H9 (cell line): Measurements from ENCODE around the gene KIAA1143. TPM values are rescaled to one million over a fixed set of nuclear protein-coding genes. Genes with fewer than 3 reads are reported as not detected.

Experiments used
- DNase-seq: peaks from one replicate; pipeline ENCODE4 v3.0.0-alpha.2; 2017
- H2AFZ ChIP-seq: one replicate; pipeline ENCODE4 v1.6.1; 2013; ENCODE audit warnings: mild to moderate bottlenecking, low read length, control low read depth, moderate library complexity
- H2AK5ac ChIP-seq: 2 replicates; pipeline ENCODE4 v1.6.1; 2013; ENCODE audit warnings: low read length, control low read depth, mixed read lengths; ENCODE audit not compliant: insufficient read length
- H2BK120ac ChIP-seq: one replicate; pipeline ENCODE4 v1.6.1; 2013; ENCODE audit warnings: low read depth, mild to moderate bottlenecking, low read length, control low read depth, inconsistent platforms; ENCODE audit not compliant: poor library complexity, severe bottlenecking
- H2BK12ac ChIP-seq: 2 replicates; pipeline ENCODE4 v1.6.1; 2013; ENCODE audit warnings: low read length, control low read depth, mixed read lengths, low read depth; ENCODE audit not compliant: insufficient read length
- H2BK15ac ChIP-seq: 2 replicates; pipeline ENCODE4 v1.6.1; 2013; ENCODE audit warnings: low read depth, low read length, control low read depth
- H2BK20ac ChIP-seq: one replicate; pipeline ENCODE4 v1.6.1; 2013; ENCODE audit warnings: low read depth, mild to moderate bottlenecking, low read length, control low read depth, inconsistent platforms; ENCODE audit not compliant: poor library complexity, severe bottlenecking
- H2BK5ac ChIP-seq: 2 replicates; pipeline ENCODE4 v1.6.1; 2013; ENCODE audit warnings: low read length, control low read depth, mixed read lengths; ENCODE audit not compliant: insufficient read length
- H3K14ac ChIP-seq: 2 replicates; pipeline ENCODE4 v1.6.1; 2013; ENCODE audit warnings: low read length, control low read depth; ENCODE audit not compliant: insufficient read depth
- H3K18ac ChIP-seq: 2 replicates; pipeline ENCODE4 v1.6.1; 2013; ENCODE audit warnings: low read depth, mild to moderate bottlenecking, mixed read lengths, low read length, control low read depth; ENCODE audit not compliant: insufficient read length
- H3K23ac ChIP-seq: 2 replicates; pipeline ENCODE4 v1.6.1; 2013; ENCODE audit warnings: low read length, control low read depth, mixed read lengths, low read depth; ENCODE audit not compliant: insufficient read length
- H3K23me2 ChIP-seq: 2 replicates; pipeline ENCODE4 v1.6.1; 2013; ENCODE audit warnings: low read depth, mild to moderate bottlenecking, mixed read lengths, low read length, control low read depth; ENCODE audit not compliant: insufficient read length, poor library complexity, severe bottlenecking
- H3K27ac ChIP-seq: 2 replicates; pipeline ENCODE4 v1.5.1; 2013; ENCODE audit warnings: low read length, control low read depth, mixed read lengths, low read depth; ENCODE audit not compliant: insufficient read length
- H3K27me3 ChIP-seq: 2 replicates; pipeline ENCODE4 v1.6.1; 2013; ENCODE audit warnings: low read length, control low read depth, inconsistent platforms; ENCODE audit not compliant: insufficient read depth
- H3K4ac ChIP-seq: 2 replicates; pipeline ENCODE4 v1.6.1; 2013; ENCODE audit warnings: low read depth, mild to moderate bottlenecking, control low read depth, inconsistent platforms, low read length, moderate library complexity
- H3K4me1 ChIP-seq: 2 replicates; pipeline ENCODE4 v1.6.1; 2013; ENCODE audit warnings: low read length, control low read depth, inconsistent platforms; ENCODE audit not compliant: insufficient read depth
- H3K4me2 ChIP-seq: 2 replicates; pipeline ENCODE4 v1.6.1; 2013; ENCODE audit warnings: low read length, control low read depth, mixed read lengths; ENCODE audit not compliant: insufficient read length, insufficient read depth
- H3K56ac ChIP-seq: 2 replicates; pipeline ENCODE4 v1.6.1; 2013; ENCODE audit warnings: low read depth, mild to moderate bottlenecking, mixed read lengths, low read length, control low read depth; ENCODE audit not compliant: insufficient read length
- H3K79me1 ChIP-seq: 2 replicates; pipeline ENCODE4 v1.6.1; 2013; ENCODE audit warnings: low read depth, mild to moderate bottlenecking, moderate library complexity, low read length, control low read depth, inconsistent platforms; ENCODE audit not compliant: insufficient read depth, poor library complexity, severe bottlenecking
- H3K79me2 ChIP-seq: 2 replicates; pipeline ENCODE4 v1.6.1; 2013; ENCODE audit warnings: low read length, control low read depth, inconsistent platforms; ENCODE audit not compliant: insufficient read depth
- H3K9ac ChIP-seq: 2 replicates; pipeline ENCODE4 v1.6.1; 2013; ENCODE audit warnings: low read length, control low read depth, mixed read lengths; ENCODE audit not compliant: insufficient read length; ENCODE audit errors: extremely low read depth
- H3K9me3 ChIP-seq: one replicate; pipeline ENCODE4 v1.6.1; 2013; ENCODE audit warnings: low read depth, low read length, inconsistent platforms; ENCODE audit not compliant: control insufficient read depth
- H3T11ph ChIP-seq: one replicate; pipeline ENCODE4 v1.6.1; 2013; ENCODE audit warnings: mild to moderate bottlenecking, low read length, control low read depth, inconsistent platforms
- H4K20me1 ChIP-seq: one replicate; pipeline ENCODE4 v1.6.1; 2013; ENCODE audit not compliant: control insufficient read depth, insufficient read length, insufficient read depth
- H4K5ac ChIP-seq: 2 replicates; pipeline ENCODE4 v1.6.1; 2013; ENCODE audit warnings: low read depth, mild to moderate bottlenecking, mixed read lengths, low read length, control low read depth; ENCODE audit not compliant: insufficient read length
- H4K8ac ChIP-seq: replicated peaks from 2 replicates; pipeline ENCODE4 v1.6.1; 2013; ENCODE audit warnings: low read length, control low read depth, mixed read lengths, low read depth; ENCODE audit not compliant: insufficient read length
- H4K91ac ChIP-seq: 2 replicates; pipeline ENCODE4 v1.6.1; 2013; ENCODE audit warnings: low read depth, mild to moderate bottlenecking, moderate library complexity, mixed read lengths, low read length, control low read depth; ENCODE audit not compliant: insufficient read length
- H3K27ac Mint-ChIP-seq, 3 experiments: 2 replicates in 2 of 3; 3 replicates in 1 of 3; pipeline ENCODE4 v1.8.0; 2020 to 2021; ENCODE audit warnings: mixed read lengths in 3 of 3, mild to moderate bottlenecking in 1 of 3, moderate library complexity in 1 of 3
- H3K27me3 Mint-ChIP-seq: 2 replicates; pipeline ENCODE4 v1.8.0; 2021; ENCODE audit warnings: low read depth, mild to moderate bottlenecking, moderate library complexity, mixed read lengths
- H3K36me3 Mint-ChIP-seq, 3 experiments: 2 replicates in 2 of 3; 3 replicates in 1 of 3; pipeline ENCODE4 v1.8.0; 2020 to 2021; ENCODE audit warnings: low read depth in 3 of 3, mixed read lengths in 3 of 3; ENCODE audit not compliant: insufficient read depth in 1 of 3
- H3K4me1 Mint-ChIP-seq, 2 experiments: 2 replicates each; pipeline ENCODE4 v1.8.0; 2020; ENCODE audit warnings: mixed read lengths in 2 of 2
- H3K4me3 Mint-ChIP-seq, 2 experiments: 2 replicates in 1 of 2; 3 replicates in 1 of 2; pipeline ENCODE4 v1.8.0; 2020 to 2021; ENCODE audit warnings: mild to moderate bottlenecking in 2 of 2, mixed read lengths in 2 of 2, moderate library complexity in 1 of 2
- H3K9me3 Mint-ChIP-seq, 2 experiments: 2 replicates in 1 of 2; 3 replicates in 1 of 2; pipeline ENCODE4 v1.8.0; 2020; ENCODE audit warnings: mild to moderate bottlenecking in 2 of 2, mixed read lengths in 2 of 2, moderate library complexity in 1 of 2
- WGBS: extraction: QIAGEN DNeasy Blood & Tissue Kit; methylation state at CpG from one replicate; pipeline ENCODE4 v1.1.7; 2013; ENCODE audit warnings: missing lambda C conversion rate, low lambda C conversion rate, mixed read lengths; ENCODE audit not compliant: insufficient read length; ENCODE audit errors: extremely low coverage; 5-methylcytosine and 5-hydroxymethylcytosine counted together
- total RNA-seq: library from RNA; stranded (reverse); gene quantifications from 2 replicates; pipeline ENCODE4 v1.2.1, GENCODE V29; 2021
- TF ChIP-seq, protein P1 (sequence below): fragments of 200-600 bp; sonication (generic); conservative IDR thresholded peaks from 3 replicates; pipeline ENCODE4 v1.8.0; 2021; ENCODE audit warnings: antibody characterized with exemption, mild to moderate bottlenecking

Gene KIAA1143
- total RNA-seq, 1 experiment from 2014 or later = 47.0 TPM

DNA sequence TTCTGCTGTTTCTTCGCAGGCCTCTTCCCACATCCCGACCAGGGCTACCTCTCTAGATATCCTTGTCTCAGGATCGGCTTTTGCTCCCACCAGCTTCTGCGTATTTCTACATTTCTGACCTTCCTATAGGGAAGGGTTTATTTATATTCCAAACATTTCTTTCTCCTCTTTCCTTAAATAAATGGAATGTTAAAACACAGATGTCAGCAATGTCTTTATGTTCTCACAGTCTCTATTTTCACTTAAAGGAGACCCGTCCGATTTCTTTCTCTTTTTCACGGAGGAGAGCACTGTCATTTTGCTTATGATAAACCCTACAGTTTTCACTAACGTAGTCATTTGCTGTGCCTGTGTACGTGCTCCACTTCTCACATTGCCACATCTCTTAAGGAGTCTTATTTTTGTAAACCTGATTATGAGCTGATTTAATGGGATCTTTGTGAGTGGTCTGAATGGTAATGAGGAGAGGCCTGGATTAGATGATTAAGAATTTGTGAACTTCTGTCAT is 805 bp upstream of the KIAA1143 start:
- H4K5ac ChIP-seq = no peak overlapping the region
- no peaks in the 10 kb centered on the region for H3K27me3 ChIP-seq
- H3K14ac ChIP-seq = peak overlapping the region; percentile 98
- H3K79me1 ChIP-seq = peaks cover 6% of the 10 kb centered on the region
- peaks cover 17% of the 10 kb centered on the region; the same call in 1 of the 2 replicates for H3K79me2 ChIP-seq
- H3K4me2 ChIP-seq = peak overlapping the region; percentile 78
- no peak overlapping the region for H2AFZ ChIP-seq
- Mint-ChIP-seq H3K27me3 (no peaks in the 10 kb centered on the region), H3K4me1 (peaks cover 9 to 30% of the 10 kb centered on the region in 2 experiments), H3K36me3 (peaks cover 56 to 64% (median 63%) of the 10 kb centered on the region in 3 experiments), H3K9me3 (peaks cover 28 to 54% of the 10 kb centered on the region in 2 experiments), H3K27ac (peak overlapping the region; percentile 98 to 100 (median 99)), H3K4me3 (peak overlapping the region; percentile 93 to 95)
- H3K27ac ChIP-seq = peak overlapping the region; percentile 77
- H3T11ph ChIP-seq = no peak overlapping the region
- WGBS = no CpG with 5 or more reads among the region's 9 CpGs
- H2BK5ac ChIP-seq = no peak overlapping the region
- peaks cover 3% of the 10 kb centered on the region for H3K23me2 ChIP-seq
- H2AK5ac ChIP-seq = no peak overlapping the region
- H2BK15ac ChIP-seq = no peak overlapping the region
- TF ChIP-seq, protein P1, sequence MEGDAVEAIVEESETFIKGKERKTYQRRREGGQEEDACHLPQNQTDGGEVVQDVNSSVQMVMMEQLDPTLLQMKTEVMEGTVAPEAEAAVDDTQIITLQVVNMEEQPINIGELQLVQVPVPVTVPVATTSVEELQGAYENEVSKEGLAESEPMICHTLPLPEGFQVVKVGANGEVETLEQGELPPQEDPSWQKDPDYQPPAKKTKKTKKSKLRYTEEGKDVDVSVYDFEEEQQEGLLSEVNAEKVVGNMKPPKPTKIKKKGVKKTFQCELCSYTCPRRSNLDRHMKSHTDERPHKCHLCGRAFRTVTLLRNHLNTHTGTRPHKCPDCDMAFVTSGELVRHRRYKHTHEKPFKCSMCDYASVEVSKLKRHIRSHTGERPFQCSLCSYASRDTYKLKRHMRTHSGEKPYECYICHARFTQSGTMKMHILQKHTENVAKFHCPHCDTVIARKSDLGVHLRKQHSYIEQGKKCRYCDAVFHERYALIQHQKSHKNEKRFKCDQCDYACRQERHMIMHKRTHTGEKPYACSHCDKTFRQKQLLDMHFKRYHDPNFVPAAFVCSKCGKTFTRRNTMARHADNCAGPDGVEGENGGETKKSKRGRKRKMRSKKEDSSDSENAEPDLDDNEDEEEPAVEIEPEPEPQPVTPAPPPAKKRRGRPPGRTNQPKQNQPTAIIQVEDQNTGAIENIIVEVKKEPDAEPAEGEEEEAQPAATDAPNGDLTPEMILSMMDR = no peak
- H3K23ac ChIP-seq = no peak overlapping the region
- no peaks in the 10 kb centered on the region for H3K4me1 ChIP-seq
- H3K9me3 ChIP-seq = peaks cover 3% of the 10 kb centered on the region
- no peak overlapping the region; the same call in 1 of the 2 replicates for H3K4ac ChIP-seq
- no peak for DNase-seq
- H4K91ac ChIP-seq = no peak overlapping the region
- H3K18ac ChIP-seq = peak overlapping the region; percentile 97
- H2BK120ac ChIP-seq = no peak overlapping the region
- H2BK12ac ChIP-seq = no peak overlapping the region
- no peak overlapping the region for H2BK20ac ChIP-seq
- H3K9ac ChIP-seq = peak overlapping the region; percentile 92
- H4K20me1 ChIP-seq = no peaks in the 10 kb centered on the region
- H3K56ac ChIP-seq = no peak overlapping the region
- no peak overlapping the region for H4K8ac ChIP-seq
